ENCODE results near the gene CDH15. TPM values are rescaled to one million over a fixed set of nuclear protein-coding genes. Genes with fewer than 3 reads are reported as not detected.
A peak's percentile ranks its signal among the peaks of the same experiment; 100 is the strongest.

Gene CDH15
- total and polyA plus RNA-seq, 9 of the 15 experiments (the other 6 are each of a cell fraction or from before 2014, with no cell fraction given), result 0.07 to 0.18 TPM; not detected in 7

DNA sequence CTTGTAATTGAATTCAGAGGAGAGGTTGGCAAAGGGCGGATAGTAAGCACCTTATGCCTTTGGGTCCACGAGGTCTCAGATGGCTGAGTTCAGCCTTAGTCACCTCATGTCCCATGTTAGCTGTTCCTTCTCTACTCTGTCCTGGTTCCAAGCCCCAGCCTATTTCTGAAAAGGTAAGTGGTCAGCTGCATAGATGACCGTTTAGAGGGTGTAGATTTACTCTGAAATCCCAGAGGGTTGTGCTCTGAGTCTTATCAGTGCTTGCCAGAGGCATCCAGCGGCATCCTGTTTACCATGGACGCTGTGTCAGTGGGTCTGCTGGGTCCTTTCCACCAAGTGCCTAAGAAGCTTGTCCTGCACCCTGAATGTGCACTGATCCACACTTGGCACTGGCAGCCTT is 47.8 kb downstream of the CDH15 start (continued):
- TF ChIP-seq BRCA1 (IDR thresholded peaks at IDR 0.05) (no peak), BRCA1 (CRISPR knock-in tag; IDR thresholded peaks at IDR 0.05) (no peak), MTF1 (CRISPR knock-in tag; IDR thresholded peaks at IDR 0.05; ENCODE audit: borderline replicate concordance) (no peak), SRSF3 (IDR thresholded peaks at IDR 0.05; ENCODE audit: insufficient read depth, low read length) (no peak), RBM14 (IDR thresholded peaks at IDR 0.05; ENCODE audit: borderline replicate concordance, insufficient read depth, low read depth, low read length) (no peak), XRCC3 (IDR thresholded peaks at IDR 0.05) (no peak), NCOR1 (IDR thresholded peaks at IDR 0.05) (peak; percentile 81), ZNF785 (CRISPR knock-in tag; IDR thresholded peaks at IDR 0.05) (no peak), NUFIP1 (IDR thresholded peaks at IDR 0.05; ENCODE audit: partially characterized antibody) (no peak), ZNF24 (IDR thresholded peaks at IDR 0.05) (no peak), ZNF224 (CRISPR knock-in tag; IDR thresholded peaks at IDR 0.05) (no peak), MTA2 (IDR thresholded peaks at IDR 0.05; ENCODE audit: low read depth) (no peak), ZBTB17 (CRISPR knock-in tag; IDR thresholded peaks at IDR 0.05) (no peak), NFYB (IDR thresholded peaks at IDR 0.05; ENCODE audit: extremely low read depth, insufficient read length) (no peak), KHSRP (IDR thresholded peaks at IDR 0.05) (no peak), ASH1L (IDR thresholded peaks at IDR 0.05; ENCODE audit: borderline replicate concordance, low read depth, partially characterized antibody) (no peak)
- TF ChIP-seq, protein P1, sequence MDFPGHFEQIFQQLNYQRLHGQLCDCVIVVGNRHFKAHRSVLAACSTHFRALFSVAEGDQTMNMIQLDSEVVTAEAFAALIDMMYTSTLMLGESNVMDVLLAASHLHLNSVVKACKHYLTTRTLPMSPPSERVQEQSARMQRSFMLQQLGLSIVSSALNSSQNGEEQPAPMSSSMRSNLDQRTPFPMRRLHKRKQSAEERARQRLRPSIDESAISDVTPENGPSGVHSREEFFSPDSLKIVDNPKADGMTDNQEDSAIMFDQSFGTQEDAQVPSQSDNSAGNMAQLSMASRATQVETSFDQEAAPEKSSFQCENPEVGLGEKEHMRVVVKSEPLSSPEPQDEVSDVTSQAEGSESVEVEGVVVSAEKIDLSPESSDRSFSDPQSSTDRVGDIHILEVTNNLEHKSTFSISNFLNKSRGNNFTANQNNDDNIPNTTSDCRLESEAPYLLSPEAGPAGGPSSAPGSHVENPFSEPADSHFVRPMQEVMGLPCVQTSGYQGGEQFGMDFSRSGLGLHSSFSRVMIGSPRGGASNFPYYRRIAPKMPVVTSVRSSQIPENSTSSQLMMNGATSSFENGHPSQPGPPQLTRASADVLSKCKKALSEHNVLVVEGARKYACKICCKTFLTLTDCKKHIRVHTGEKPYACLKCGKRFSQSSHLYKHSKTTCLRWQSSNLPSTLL (IDR thresholded peaks at IDR 0.05), result no peak
- TF ChIP-seq, protein P2, sequence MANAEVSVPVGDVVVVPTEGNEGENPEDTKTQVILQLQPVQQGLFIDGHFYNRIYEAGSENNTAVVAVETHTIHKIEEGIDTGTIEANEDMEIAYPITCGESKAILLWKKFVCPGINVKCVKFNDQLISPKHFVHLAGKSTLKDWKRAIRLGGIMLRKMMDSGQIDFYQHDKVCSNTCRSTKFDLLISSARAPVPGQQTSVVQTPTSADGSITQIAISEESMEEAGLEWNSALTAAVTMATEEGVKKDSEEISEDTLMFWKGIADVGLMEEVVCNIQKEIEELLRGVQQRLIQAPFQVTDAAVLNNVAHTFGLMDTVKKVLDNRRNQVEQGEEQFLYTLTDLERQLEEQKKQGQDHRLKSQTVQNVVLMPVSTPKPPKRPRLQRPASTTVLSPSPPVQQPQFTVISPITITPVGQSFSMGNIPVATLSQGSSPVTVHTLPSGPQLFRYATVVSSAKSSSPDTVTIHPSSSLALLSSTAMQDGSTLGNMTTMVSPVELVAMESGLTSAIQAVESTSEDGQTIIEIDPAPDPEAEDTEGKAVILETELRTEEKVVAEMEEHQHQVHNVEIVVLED (CRISPR knock-in tag; IDR thresholded peaks at IDR 0.05), result no peak
- TF ChIP-seq, protein P3, sequence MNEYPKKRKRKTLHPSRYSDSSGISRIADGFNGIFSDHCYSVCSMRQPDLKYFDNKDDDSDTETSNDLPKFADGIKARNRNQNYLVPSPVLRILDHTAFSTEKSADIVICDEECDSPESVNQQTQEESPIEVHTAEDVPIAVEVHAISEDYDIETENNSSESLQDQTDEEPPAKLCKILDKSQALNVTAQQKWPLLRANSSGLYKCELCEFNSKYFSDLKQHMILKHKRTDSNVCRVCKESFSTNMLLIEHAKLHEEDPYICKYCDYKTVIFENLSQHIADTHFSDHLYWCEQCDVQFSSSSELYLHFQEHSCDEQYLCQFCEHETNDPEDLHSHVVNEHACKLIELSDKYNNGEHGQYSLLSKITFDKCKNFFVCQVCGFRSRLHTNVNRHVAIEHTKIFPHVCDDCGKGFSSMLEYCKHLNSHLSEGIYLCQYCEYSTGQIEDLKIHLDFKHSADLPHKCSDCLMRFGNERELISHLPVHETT (CRISPR knock-in tag; conservative IDR thresholded peaks at IDR 0.05 in 1 of 2, IDR thresholded peaks at IDR 0.05 in 1 of 2), result no peak
- TF ChIP-seq, protein P4, sequence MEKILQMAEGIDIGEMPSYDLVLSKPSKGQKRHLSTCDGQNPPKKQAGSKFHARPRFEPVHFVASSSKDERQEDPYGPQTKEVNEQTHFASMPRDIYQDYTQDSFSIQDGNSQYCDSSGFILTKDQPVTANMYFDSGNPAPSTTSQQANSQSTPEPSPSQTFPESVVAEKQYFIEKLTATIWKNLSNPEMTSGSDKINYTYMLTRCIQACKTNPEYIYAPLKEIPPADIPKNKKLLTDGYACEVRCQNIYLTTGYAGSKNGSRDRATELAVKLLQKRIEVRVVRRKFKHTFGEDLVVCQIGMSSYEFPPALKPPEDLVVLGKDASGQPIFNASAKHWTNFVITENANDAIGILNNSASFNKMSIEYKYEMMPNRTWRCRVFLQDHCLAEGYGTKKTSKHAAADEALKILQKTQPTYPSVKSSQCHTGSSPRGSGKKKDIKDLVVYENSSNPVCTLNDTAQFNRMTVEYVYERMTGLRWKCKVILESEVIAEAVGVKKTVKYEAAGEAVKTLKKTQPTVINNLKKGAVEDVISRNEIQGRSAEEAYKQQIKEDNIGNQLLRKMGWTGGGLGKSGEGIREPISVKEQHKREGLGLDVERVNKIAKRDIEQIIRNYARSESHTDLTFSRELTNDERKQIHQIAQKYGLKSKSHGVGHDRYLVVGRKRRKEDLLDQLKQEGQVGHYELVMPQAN (IDR thresholded peaks at IDR 0.05; ENCODE audit: borderline replicate concordance), result no peak
- TF ChIP-seq, protein P5, sequence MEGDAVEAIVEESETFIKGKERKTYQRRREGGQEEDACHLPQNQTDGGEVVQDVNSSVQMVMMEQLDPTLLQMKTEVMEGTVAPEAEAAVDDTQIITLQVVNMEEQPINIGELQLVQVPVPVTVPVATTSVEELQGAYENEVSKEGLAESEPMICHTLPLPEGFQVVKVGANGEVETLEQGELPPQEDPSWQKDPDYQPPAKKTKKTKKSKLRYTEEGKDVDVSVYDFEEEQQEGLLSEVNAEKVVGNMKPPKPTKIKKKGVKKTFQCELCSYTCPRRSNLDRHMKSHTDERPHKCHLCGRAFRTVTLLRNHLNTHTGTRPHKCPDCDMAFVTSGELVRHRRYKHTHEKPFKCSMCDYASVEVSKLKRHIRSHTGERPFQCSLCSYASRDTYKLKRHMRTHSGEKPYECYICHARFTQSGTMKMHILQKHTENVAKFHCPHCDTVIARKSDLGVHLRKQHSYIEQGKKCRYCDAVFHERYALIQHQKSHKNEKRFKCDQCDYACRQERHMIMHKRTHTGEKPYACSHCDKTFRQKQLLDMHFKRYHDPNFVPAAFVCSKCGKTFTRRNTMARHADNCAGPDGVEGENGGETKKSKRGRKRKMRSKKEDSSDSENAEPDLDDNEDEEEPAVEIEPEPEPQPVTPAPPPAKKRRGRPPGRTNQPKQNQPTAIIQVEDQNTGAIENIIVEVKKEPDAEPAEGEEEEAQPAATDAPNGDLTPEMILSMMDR (IDR thresholded peaks at IDR 0.05 in 2 of 3, conservative IDR thresholded peaks at IDR 0.05 in 1 of 3; ENCODE audit: insufficient read depth in 2 of 3, low read depth in 1 of 3, low read length in 3 of 3), result no peak

Data from K562 (cell line).